Renal cortex interstitium (tissue), 11 donors: ENCODE data around the gene OPN4. TPM values are rescaled to one million over a fixed set of nuclear protein-coding genes. Genes with fewer than 3 reads are reported as not detected.

Experiments
- DNase-seq, 11 donors: peaks; one replicate each; pipeline ENCODE4 v3.0.0-alpha.2; 2013; ENCODE audit warnings: low read depth in 9 of 11, low spot score in 4 of 11; ENCODE audit errors: extremely low read depth in 1 of 11
- polyA plus RNA-seq, 3 donors: library from polyadenylated mRNA; unstranded; fragments of 120-200 nt; gene quantifications; one replicate each; pipeline ENCODE4 v1.2.1, GENCODE V29; 2013; ENCODE audit not compliant: insufficient read length in 3 of 3

OPN4 gene
- polyA plus RNA-seq, 3 donors = not detected

GRCh38 chr10:86671985-86672710, 17.8 kb downstream of the OPN4 start:
- peak in 5 of 11 donors; percentile 39 to 64 (median 51) for DNase-seq

- DNase-seq = no peak
Observed at GRCh38 chr10:86673216-86673826, 19.0 kb downstream of the OPN4 start.

GRCh38 chr10:86673827-86674581, 19.7 kb downstream of the OPN4 start:
- no peak for DNase-seq

DNA sequence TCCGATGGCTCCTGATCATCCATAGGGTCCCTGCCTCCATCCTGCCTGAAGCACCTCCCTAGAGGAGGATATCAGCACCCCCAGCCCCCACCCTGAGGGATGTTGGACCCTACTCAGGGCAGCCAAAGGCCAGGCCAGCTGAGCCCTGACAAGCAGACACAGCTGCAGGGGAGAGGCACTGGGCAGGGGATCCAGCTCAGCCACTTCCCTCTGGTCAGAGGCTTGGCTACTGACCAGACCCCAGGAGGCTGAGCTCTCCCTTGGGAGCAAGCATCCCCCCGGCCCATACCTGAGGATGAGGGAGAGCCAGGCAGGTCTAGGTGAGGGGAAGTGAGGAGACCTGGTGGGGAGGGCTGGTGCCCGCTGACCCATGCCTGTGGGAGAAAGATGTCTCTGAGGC, 20.6 kb downstream of the OPN4 start:
- no peak for DNase-seq

DNA sequence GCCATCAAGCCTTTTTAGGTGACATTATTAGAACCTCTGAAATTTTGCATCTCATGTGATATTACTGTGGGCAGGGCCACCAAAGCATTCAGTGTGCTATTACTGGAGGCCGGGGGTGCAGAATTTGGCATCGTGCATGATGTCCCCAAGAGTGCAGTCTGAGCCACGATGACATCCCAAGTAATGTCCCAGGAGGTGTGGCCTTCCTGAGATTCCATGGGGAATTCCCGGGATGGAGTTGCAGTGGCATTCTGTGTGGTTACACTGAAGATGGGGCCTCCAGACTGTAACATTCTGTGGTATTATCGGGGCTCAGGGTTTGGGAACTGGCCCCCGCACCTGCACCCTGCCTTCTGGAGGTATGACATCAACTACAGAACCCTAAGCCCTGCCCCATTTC, 23.0 kb downstream of the OPN4 start:
- no peak for DNase-seq

DNA sequence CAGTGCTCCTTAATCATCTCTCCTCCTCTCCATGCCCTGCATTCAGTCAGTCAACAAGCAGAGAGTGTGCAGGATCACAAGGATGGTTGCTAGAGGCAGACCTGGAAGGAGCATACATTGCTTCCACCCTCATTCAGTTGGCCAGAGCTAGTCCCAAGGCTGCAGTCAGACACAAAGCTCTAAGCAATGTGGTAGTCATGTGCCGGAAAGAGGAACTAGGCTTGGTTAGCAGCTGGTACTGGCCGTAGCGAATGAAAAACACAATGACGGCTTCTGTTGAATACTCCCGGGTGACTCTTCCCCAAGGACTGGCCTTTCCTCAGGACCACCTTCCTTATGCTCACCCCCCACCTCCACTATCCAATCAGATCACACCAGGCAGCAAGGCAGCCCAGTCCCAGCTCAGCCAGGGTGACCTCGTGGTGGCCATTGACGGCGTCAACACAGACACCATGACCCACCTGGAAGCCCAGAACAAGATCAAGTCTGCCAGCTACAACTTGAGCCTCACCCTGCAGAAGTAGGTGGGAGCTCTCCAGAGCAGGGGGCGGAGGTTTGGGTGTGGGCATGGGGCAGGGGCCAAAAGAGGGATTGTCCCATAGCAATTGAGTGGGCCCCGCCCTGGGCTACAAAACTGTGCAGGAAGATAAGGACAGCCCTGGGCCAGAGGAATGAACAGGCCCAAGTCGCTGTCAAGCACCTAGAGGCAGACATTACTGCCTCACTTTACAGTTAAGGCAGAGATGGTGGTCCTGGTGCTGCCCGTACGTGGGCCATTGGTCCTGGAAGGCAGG, 24.8 kb downstream of the OPN4 start:
- DNase-seq = no peak

DNA sequence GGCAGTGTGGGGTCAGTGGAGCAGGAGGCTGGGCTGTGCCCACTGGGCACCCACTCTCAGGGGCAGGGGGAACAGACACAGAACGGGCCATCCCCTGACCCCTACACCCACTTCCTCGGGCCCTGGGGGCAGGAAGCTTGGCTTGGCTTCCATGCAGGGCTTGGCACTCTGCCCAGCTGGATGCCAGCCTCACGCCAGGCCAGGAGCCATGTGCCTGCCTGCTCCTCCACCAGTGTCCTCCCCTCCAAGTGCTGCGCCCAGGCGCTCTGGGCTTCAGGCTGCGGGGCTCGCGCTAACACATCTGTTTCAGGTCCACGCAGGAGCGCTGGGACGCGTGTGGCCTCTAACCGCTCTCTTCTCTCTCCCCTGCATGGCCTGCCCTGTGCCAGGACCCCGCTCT, 26.7 kb downstream of the OPN4 start:
- DNase-seq = no peak

GRCh38 chr10:86681722-86682386, 27.5 kb downstream of the OPN4 start:
- DNase-seq = no peak

DNA sequence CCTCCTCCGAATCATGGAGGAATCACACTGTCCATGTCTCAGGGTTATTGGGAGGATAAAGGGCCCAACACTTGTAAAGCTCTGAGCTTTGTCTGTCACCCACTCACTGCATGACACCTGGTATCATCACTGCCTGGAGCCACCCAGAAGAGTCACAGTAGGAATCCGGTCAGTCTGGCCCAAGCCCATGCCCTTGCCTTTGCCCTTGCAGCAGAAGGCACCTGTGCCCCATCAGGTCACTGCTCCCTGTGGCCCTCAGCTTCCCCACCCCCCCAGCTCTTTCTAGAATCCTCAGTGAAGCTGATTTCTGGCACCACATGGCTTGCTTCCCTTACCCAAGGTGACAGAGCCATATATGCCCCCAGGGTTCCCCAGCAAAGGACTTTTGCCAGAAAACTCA, 28.3 kb downstream of the OPN4 start:
- DNase-seq = no peak

- DNase-seq = no peak
Observed at GRCh38 chr10:86684331-86685097, 30.2 kb downstream of the OPN4 start.

GRCh38 chr10:86685416-86685815, 31.1 kb downstream of the OPN4 start:
- no peak for DNase-seq

- no peak for DNase-seq
Observed at GRCh38 chr10:86685893-86686632, 31.7 kb downstream of the OPN4 start.

GRCh38 chr10:86686972-86687371, 32.6 kb downstream of the OPN4 start:
- DNase-seq = no peak

- DNase-seq = no peak
Observed at GRCh38 chr10:86687750-86688149, 33.4 kb downstream of the OPN4 start.

- peak in 2 of 11 donors; percentile 48 to 56 for DNase-seq
Observed at GRCh38 chr10:86688398-86688921, 34.1 kb downstream of the OPN4 start.

- DNase-seq = no peak
Observed at GRCh38 chr10:86689146-86689545, 34.8 kb downstream of the OPN4 start.

- DNase-seq = no peak
Observed at GRCh38 chr10:86690231-86690630, 35.9 kb downstream of the OPN4 start.
